ENCODE data around the gene GAD2.
A peak's percentile ranks its signal among the peaks of the same experiment; 100 is the strongest.

The GAD2 gene

GRCh38 chr10:26242706-26243350 lies 26.3 kb downstream of the GAD2 start:
- no peak for TF ChIP-seq FOXP2 (optimal IDR thresholded peaks at IDR 0.05; ENCODE audit: borderline replicate concordance, extremely low read depth, extremely low read length, insufficient read depth)
- no peak for TF ChIP-seq SIN3A (IDR thresholded peaks at IDR 0.05; ENCODE audit: borderline replicate concordance, insufficient read depth, low read length)
- TF ChIP-seq REST (IDR thresholded peaks at IDR 0.05; ENCODE audit: insufficient read depth in 1 of 2, low read depth in 2 of 2, low read length in 2 of 2): no peak
- no peak for TF ChIP-seq POLR2AphosphoS5 (IDR thresholded peaks at IDR 0.05; ENCODE audit: low read depth, low read length)
- no peak for TF ChIP-seq TAF1 (IDR thresholded peaks at IDR 0.05; ENCODE audit: borderline replicate concordance, insufficient read depth, low read length)

- no peak for TF ChIP-seq POLR2AphosphoS5 (IDR thresholded peaks at IDR 0.05; ENCODE audit: low read depth, low read length)
These were observed 26.8 kb downstream of the GAD2 start for GRCh38 chr10:26243351-26243720.

- TF ChIP-seq REST (IDR thresholded peaks at IDR 0.05; ENCODE audit: insufficient read depth in 1 of 2, low read depth in 2 of 2, low read length in 2 of 2): peak in 1 of 2 experiments; percentile 45; a peak in 1 of 4 replicates
- no peak for TF ChIP-seq SIN3A (IDR thresholded peaks at IDR 0.05; ENCODE audit: borderline replicate concordance, insufficient read depth, low read length)
These were observed 33.1 kb downstream of the GAD2 start for GRCh38 chr10:26249681-26250080.

GRCh38 chr10:26251925-26252324 lies 35.4 kb downstream of the GAD2 start:
- TF ChIP-seq REST (IDR thresholded peaks at IDR 0.05; ENCODE audit: insufficient read depth in 1 of 2, low read depth in 2 of 2, low read length in 2 of 2) (no peak), FOXP2 (optimal IDR thresholded peaks at IDR 0.05; ENCODE audit: borderline replicate concordance, extremely low read depth, extremely low read length, insufficient read depth) (no peak), POLR2AphosphoS5 (IDR thresholded peaks at IDR 0.05; ENCODE audit: low read depth, low read length) (no peak), TAF1 (IDR thresholded peaks at IDR 0.05; ENCODE audit: borderline replicate concordance, insufficient read depth, low read length) (no peak), SIN3A (IDR thresholded peaks at IDR 0.05; ENCODE audit: borderline replicate concordance, insufficient read depth, low read length) (no peak)

GRCh38 chr10:26254616-26255015 lies 38.0 kb downstream of the GAD2 start:
- TF ChIP-seq SIN3A (IDR thresholded peaks at IDR 0.05; ENCODE audit: borderline replicate concordance, insufficient read depth, low read length) (no peak), TAF1 (IDR thresholded peaks at IDR 0.05; ENCODE audit: borderline replicate concordance, insufficient read depth, low read length) (no peak), FOXP2 (optimal IDR thresholded peaks at IDR 0.05; ENCODE audit: borderline replicate concordance, extremely low read depth, extremely low read length, insufficient read depth) (no peak), REST (IDR thresholded peaks at IDR 0.05; ENCODE audit: insufficient read depth in 1 of 2, low read depth in 2 of 2, low read length in 2 of 2) (no peak), POLR2AphosphoS5 (IDR thresholded peaks at IDR 0.05; ENCODE audit: low read depth, low read length) (no peak)
